Liver (tissue), 9 donors: ENCODE data around the gene NPW. TPM values are rescaled to one million over a fixed set of nuclear protein-coding genes. Genes with fewer than 3 reads are reported as not detected.

Experiments
- DNase-seq: peaks from one replicate; pipeline ENCODE4 v3.0.0-alpha.2; 2017; ENCODE audit warnings: low spot score
- H3K27ac ChIP-seq, 2 donors: one replicate each; pipeline ENCODE4 v1.7.0; 2013; ENCODE audit warnings: inconsistent platforms in 2 of 2, low read length in 2 of 2, control low read depth in 1 of 2, low read depth in 1 of 2, mild to moderate bottlenecking in 1 of 2
- H3K27me3 ChIP-seq, 4 donors: one replicate each; pipeline versions ENCODE4 v1.6.1 to v1.7.0; 2013; ENCODE audit warnings: low read length in 3 of 4, inconsistent platforms in 1 of 4, mild to moderate bottlenecking in 1 of 4, moderate library complexity in 1 of 4; ENCODE audit not compliant: control insufficient read depth in 4 of 4, insufficient read depth in 4 of 4
- H3K36me3 ChIP-seq, 4 donors: one replicate each; pipeline versions ENCODE4 v1.6.1 to v1.7.0; 2013; ENCODE audit warnings: low read length in 3 of 4, mild to moderate bottlenecking in 3 of 4, low read depth in 1 of 4, moderate library complexity in 1 of 4; ENCODE audit not compliant: control insufficient read depth in 4 of 4, insufficient read depth in 3 of 4
- H3K4me1 ChIP-seq, 4 donors: one replicate each; pipeline versions ENCODE4 v1.6.1 to v1.7.0; 2013; ENCODE audit warnings: low read length in 3 of 4, mild to moderate bottlenecking in 3 of 4, moderate library complexity in 1 of 4; ENCODE audit not compliant: control insufficient read depth in 4 of 4, insufficient read depth in 4 of 4
- H3K4me3 ChIP-seq, 3 donors: one replicate each; pipeline versions ENCODE4 v1.6.1 to v1.7.0; 2013; ENCODE audit warnings: low read length in 3 of 3, control low read depth in 1 of 3, low read depth in 1 of 3, mild to moderate bottlenecking in 1 of 3
- H3K9ac ChIP-seq, 2 donors: one replicate each; pipeline ENCODE4 v1.7.0; 2013; ENCODE audit warnings: low read length in 2 of 2, mild to moderate bottlenecking in 2 of 2, moderate library complexity in 2 of 2, control low read depth in 1 of 2, low read depth in 1 of 2
- H3K9me3 ChIP-seq, 4 donors: one replicate each; pipeline versions ENCODE4 v1.6.1 to v1.7.0; 2013; ENCODE audit warnings: low read length in 3 of 4; ENCODE audit not compliant: control insufficient read depth in 4 of 4
- EGR1 ChIP-seq, 2 donors: IDR thresholded peaks; 2 replicates each; pipeline ENCODE4 v1.6.1; 2016 to 2018; ENCODE audit warnings: antibody characterized with exemption in 2 of 2, low read depth in 2 of 2
- FOXA1 ChIP-seq: IDR thresholded peaks from 2 replicates; pipeline ENCODE4 v1.6.1; 2016; ENCODE audit warnings: antibody characterized with exemption
- FOXA2 ChIP-seq: IDR thresholded peaks from 2 replicates; pipeline ENCODE4 v1.6.1; 2016; ENCODE audit warnings: antibody characterized with exemption
- GABPA ChIP-seq, 2 donors: IDR thresholded peaks in 1 of 2; conservative IDR thresholded peaks in 1 of 2; 2 replicates each; pipeline ENCODE4 v1.6.1; 2016; ENCODE audit warnings: antibody characterized with exemption in 2 of 2, mild to moderate bottlenecking in 1 of 2, moderate library complexity in 1 of 2
- HNF4A ChIP-seq, 2 donors: conservative IDR thresholded peaks; 2 replicates each; pipeline ENCODE4 v1.6.1; 2016; ENCODE audit warnings: antibody characterized with exemption in 2 of 2, mild to moderate bottlenecking in 2 of 2
- HNF4G ChIP-seq: IDR thresholded peaks from 2 replicates; pipeline ENCODE4 v1.6.1; 2016; ENCODE audit warnings: antibody characterized with exemption
- JUND ChIP-seq, 2 donors: IDR thresholded peaks; 2 replicates each; pipeline ENCODE4 v1.6.1; 2016; ENCODE audit warnings: antibody characterized with exemption in 2 of 2
- NR2F2 ChIP-seq: IDR thresholded peaks from 2 replicates; pipeline ENCODE4 v1.6.1; 2016; ENCODE audit warnings: antibody characterized with exemption
- RAD21 ChIP-seq, 2 donors: IDR thresholded peaks; 2 replicates each; pipeline ENCODE4 v1.6.1; 2016; ENCODE audit warnings: antibody characterized with exemption in 2 of 2, mild to moderate bottlenecking in 2 of 2
- RXRA ChIP-seq, 2 donors: IDR thresholded peaks; 2 replicates each; pipeline ENCODE4 v1.6.1; 2017 to 2018; ENCODE audit warnings: antibody characterized with exemption in 2 of 2, mild to moderate bottlenecking in 1 of 2
- SP1 ChIP-seq: IDR thresholded peaks from 2 replicates; pipeline ENCODE4 v1.6.1; 2018; ENCODE audit warnings: antibody characterized with exemption, mild to moderate bottlenecking
- TAF1 ChIP-seq: conservative IDR thresholded peaks from 2 replicates; pipeline ENCODE4 v1.6.1; 2016; ENCODE audit warnings: antibody characterized with exemption, mild to moderate bottlenecking
- YY1 ChIP-seq: IDR thresholded peaks from 2 replicates; pipeline ENCODE4 v1.6.1; 2016; ENCODE audit warnings: antibody characterized with exemption, mild to moderate bottlenecking
- WGBS: extraction: QIAGEN DNeasy Blood & Tissue Kit; methylation state at CpG from one replicate; pipeline ENCODE4 v1.1.7; 2013; 5-methylcytosine and 5-hydroxymethylcytosine counted together
- polyA plus RNA-seq, 2 donors: library from polyadenylated mRNA; stranded (reverse) in 1 of 2; unstranded in 1 of 2; fragments of 200-250 nt in 1 of 2; fragments of >200 nt in 1 of 2; fragmentation: Nextera tagmentation in 1 of 2; extraction: Ambion mirVana in 1 of 2; gene quantifications; one replicate each; pipeline versions ENCODE4 v1.2.1 to v1.2.3, GENCODE V29; 2013 to 2015
- total RNA-seq, 2 donors: library from RNA; depleted of rRNA; stranded (reverse); fragments of >200 nt; gene quantifications; one replicate each; pipeline ENCODE4 v1.2.3, GENCODE V29; 2014
- TF ChIP-seq, protein P1 (sequence below): IDR thresholded peaks from 2 replicates; pipeline ENCODE4 v1.6.1; 2016; ENCODE audit warnings: antibody characterized with exemption
- TF ChIP-seq, protein P2 (sequence below): fragments of 150-350 bp; IDR thresholded peaks from 2 replicates; pipeline ENCODE4 v1.5.1; 2017; ENCODE audit warnings: improper control_type of control experiment, low read depth, low read length; ENCODE audit not compliant: missing input control
- TF ChIP-seq, protein P3 (sequence below): IDR thresholded peaks from 2 replicates; pipeline ENCODE4 v1.6.1; 2016; ENCODE audit warnings: antibody characterized with exemption
- TF ChIP-seq, protein P4 (sequence below): IDR thresholded peaks from 2 replicates; pipeline ENCODE4 v1.6.1; 2016; ENCODE audit warnings: antibody characterized with exemption
- TF ChIP-seq, protein P5 (sequence below): IDR thresholded peaks from 2 replicates; pipeline ENCODE4 v1.6.1; 2016; ENCODE audit warnings: antibody characterized with exemption, mild to moderate bottlenecking
- donor health status: healthy.
- donor health status: healthy.
- donor health status: healthy.
- donor health status: healthy.
- donor health status: healthy.

Gene NPW
- total and polyA plus RNA-seq, 4 donors: 1.3 to 20.6 (median 9.1) TPM

DNA sequence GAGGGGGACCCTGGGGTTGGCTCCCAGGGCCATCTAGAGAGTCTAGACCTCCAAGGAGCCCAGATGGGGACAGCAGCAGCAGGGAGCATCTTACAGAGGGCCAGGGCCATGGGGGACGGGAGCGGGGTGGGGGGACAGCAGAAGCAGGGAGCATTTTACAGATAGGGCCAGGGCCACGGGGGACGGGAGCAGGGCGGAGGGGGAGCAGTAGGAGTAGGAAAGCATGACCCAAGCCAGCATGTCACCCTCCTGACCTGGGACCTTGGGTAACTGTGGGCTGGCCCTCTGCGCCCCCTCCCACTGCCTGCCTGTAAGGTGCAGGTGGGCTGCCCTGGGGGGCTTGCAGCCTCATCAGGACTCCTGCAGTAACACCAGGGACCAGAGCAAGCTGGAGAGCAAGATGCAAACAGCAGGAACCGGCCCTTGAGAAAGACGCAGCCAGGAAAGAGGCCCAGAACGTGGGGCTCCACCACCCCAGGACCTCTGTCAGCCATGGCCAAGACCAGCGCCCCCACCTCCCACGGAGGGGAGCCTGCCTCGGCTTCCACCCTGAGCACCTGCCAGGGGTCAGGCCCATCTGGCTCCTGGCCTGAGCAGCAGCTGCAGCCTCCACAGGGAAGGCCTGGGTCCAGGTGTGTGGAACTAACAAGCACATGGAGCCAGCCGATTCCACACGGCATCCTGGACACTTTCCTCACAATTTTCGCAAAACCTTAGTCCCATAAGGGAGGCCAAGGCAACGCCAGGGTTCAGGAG is 12.3 kb upstream of the NPW start:
- Histone ChIP-seq H3K9me3 (no peaks in the 10 kb centered on the region), H3K9ac (peak overlapping the region in 1 of 2 donors; percentile 5), H3K27ac (peak overlapping the region; percentile 23 to 60), H3K4me3 (no peak overlapping the region), H3K36me3 (peaks cover under 1 to 11% (median 2%) of the 10 kb centered on the region in 4 donors), H3K27me3 (no peaks in the 10 kb centered on the region), H3K4me1 (peaks cover 36 to 59% (median 53%) of the 10 kb centered on the region in 4 donors)
- TF ChIP-seq, protein P1, sequence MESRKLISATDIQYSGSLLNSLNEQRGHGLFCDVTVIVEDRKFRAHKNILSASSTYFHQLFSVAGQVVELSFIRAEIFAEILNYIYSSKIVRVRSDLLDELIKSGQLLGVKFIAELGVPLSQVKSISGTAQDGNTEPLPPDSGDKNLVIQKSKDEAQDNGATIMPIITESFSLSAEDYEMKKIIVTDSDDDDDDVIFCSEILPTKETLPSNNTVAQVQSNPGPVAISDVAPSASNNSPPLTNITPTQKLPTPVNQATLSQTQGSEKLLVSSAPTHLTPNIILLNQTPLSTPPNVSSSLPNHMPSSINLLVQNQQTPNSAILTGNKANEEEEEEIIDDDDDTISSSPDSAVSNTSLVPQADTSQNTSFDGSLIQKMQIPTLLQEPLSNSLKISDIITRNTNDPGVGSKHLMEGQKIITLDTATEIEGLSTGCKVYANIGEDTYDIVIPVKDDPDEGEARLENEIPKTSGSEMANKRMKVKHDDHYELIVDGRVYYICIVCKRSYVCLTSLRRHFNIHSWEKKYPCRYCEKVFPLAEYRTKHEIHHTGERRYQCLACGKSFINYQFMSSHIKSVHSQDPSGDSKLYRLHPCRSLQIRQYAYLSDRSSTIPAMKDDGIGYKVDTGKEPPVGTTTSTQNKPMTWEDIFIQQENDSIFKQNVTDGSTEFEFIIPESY: no peak
- no peak for TF ChIP-seq GABPA (IDR thresholded peaks at IDR 0.05 in 1 of 2, conservative IDR thresholded peaks at IDR 0.05 in 1 of 2)
- TF ChIP-seq YY1: no peak
- no peak for TF ChIP-seq NR2F2
- WGBS: 73% methylated on average over 16 of the region's 16 CpGs
- no peak for DNase-seq

DNA sequence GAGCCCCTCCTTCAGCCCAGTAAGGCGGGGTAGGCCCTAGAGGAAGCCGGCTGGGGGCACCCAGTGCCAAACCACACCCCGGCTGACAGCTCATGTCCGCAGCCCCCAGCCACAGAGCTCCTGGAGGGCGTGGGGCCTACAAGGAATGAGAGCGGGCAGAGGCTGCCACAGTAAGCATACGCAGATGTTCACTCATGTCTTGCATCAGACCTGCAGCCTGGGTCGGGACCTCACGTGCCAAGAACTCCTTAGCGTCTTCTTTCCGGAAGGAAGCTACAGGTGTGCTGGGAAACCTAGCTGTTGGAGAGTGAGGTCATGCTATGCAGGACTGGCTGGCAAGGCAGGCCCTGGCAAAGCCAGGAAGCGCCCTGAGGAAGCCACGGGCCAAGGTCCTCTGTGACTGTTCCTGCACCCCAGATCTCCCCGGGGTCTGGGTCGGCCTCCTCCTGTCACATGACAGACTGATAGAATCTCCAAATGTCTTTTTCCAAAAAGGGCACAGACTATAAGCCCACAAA is 11.5 kb upstream of the NPW start:
- H3K4me1 ChIP-seq: peaks cover 36 to 59% (median 53%) of the 10 kb centered on the region in 4 donors

More for the DNA sequence above, 11.5 kb upstream of the NPW start:
- peak overlapping the region in 1 of 2 donors; percentile 5 for H3K9ac ChIP-seq
- WGBS: 34% methylated on average over 15 of the region's 15 CpGs
- no peaks in the 10 kb centered on the region for H3K9me3 ChIP-seq
- H3K4me3 ChIP-seq: peak overlapping the region; percentile 8 to 47 (median 41)
- peaks cover 0 to 4% (median under 1%) of the 10 kb centered on the region in 4 donors for H3K36me3 ChIP-seq
- no peaks in the 10 kb centered on the region for H3K27me3 ChIP-seq
- no peak for TF ChIP-seq FOXA2
- TF ChIP-seq RXRA (IDR thresholded peaks at IDR 0.05): no peak
- no peak for TF ChIP-seq GABPA (IDR thresholded peaks at IDR 0.05 in 1 of 2, conservative IDR thresholded peaks at IDR 0.05 in 1 of 2)
- TF ChIP-seq, protein P2, sequence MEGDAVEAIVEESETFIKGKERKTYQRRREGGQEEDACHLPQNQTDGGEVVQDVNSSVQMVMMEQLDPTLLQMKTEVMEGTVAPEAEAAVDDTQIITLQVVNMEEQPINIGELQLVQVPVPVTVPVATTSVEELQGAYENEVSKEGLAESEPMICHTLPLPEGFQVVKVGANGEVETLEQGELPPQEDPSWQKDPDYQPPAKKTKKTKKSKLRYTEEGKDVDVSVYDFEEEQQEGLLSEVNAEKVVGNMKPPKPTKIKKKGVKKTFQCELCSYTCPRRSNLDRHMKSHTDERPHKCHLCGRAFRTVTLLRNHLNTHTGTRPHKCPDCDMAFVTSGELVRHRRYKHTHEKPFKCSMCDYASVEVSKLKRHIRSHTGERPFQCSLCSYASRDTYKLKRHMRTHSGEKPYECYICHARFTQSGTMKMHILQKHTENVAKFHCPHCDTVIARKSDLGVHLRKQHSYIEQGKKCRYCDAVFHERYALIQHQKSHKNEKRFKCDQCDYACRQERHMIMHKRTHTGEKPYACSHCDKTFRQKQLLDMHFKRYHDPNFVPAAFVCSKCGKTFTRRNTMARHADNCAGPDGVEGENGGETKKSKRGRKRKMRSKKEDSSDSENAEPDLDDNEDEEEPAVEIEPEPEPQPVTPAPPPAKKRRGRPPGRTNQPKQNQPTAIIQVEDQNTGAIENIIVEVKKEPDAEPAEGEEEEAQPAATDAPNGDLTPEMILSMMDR: no peak
- no peak for TF ChIP-seq JUND (IDR thresholded peaks at IDR 0.05)
- no peak for TF ChIP-seq HNF4G
- TF ChIP-seq SP1: no peak
- TF ChIP-seq, protein P3, sequence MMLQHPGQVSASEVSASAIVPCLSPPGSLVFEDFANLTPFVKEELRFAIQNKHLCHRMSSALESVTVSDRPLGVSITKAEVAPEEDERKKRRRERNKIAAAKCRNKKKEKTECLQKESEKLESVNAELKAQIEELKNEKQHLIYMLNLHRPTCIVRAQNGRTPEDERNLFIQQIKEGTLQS: no peak
- TF ChIP-seq, protein P1: no peak
- no peak for TF ChIP-seq TAF1
- no peak for TF ChIP-seq YY1
- no peak for TF ChIP-seq EGR1 (IDR thresholded peaks at IDR 0.05; ENCODE audit: low read depth in 2 of 2)
- TF ChIP-seq NR2F2: no peak
- TF ChIP-seq, protein P4, sequence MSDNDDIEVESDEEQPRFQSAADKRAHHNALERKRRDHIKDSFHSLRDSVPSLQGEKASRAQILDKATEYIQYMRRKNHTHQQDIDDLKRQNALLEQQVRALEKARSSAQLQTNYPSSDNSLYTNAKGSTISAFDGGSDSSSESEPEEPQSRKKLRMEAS: no peak
- no peak for TF ChIP-seq FOXA1
- TF ChIP-seq RAD21 (IDR thresholded peaks at IDR 0.05): no peak
- TF ChIP-seq, protein P5, sequence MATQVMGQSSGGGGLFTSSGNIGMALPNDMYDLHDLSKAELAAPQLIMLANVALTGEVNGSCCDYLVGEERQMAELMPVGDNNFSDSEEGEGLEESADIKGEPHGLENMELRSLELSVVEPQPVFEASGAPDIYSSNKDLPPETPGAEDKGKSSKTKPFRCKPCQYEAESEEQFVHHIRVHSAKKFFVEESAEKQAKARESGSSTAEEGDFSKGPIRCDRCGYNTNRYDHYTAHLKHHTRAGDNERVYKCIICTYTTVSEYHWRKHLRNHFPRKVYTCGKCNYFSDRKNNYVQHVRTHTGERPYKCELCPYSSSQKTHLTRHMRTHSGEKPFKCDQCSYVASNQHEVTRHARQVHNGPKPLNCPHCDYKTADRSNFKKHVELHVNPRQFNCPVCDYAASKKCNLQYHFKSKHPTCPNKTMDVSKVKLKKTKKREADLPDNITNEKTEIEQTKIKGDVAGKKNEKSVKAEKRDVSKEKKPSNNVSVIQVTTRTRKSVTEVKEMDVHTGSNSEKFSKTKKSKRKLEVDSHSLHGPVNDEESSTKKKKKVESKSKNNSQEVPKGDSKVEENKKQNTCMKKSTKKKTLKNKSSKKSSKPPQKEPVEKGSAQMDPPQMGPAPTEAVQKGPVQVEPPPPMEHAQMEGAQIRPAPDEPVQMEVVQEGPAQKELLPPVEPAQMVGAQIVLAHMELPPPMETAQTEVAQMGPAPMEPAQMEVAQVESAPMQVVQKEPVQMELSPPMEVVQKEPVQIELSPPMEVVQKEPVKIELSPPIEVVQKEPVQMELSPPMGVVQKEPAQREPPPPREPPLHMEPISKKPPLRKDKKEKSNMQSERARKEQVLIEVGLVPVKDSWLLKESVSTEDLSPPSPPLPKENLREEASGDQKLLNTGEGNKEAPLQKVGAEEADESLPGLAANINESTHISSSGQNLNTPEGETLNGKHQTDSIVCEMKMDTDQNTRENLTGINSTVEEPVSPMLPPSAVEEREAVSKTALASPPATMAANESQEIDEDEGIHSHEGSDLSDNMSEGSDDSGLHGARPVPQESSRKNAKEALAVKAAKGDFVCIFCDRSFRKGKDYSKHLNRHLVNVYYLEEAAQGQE: no peak
- no peak for TF ChIP-seq HNF4A (conservative IDR thresholded peaks at IDR 0.05)
- peak overlapping the region; percentile 23 to 60 for H3K27ac ChIP-seq
- no peak for DNase-seq
